Suppressor macrophage treated with lipopolysaccharide for 4 hours (primary cell): Measurements from ENCODE around the gene FGF7.
"Not testable (repeated sequence)": the region's sequence is repeated elsewhere in the genome, so short reads cannot be mapped to it uniquely, and the experiment has no call there.

ENCODE experiments used
- DNase-seq: peaks from one replicate; pipeline ENCODE4 v3.0.0-alpha.2; 2020

Gene FGF7, protein sequence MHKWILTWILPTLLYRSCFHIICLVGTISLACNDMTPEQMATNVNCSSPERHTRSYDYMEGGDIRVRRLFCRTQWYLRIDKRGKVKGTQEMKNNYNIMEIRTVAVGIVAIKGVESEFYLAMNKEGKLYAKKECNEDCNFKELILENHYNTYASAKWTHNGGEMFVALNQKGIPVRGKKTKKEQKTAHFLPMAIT

GRCh38 chr15:49423021-49423420 is at the start of gene FGF7:
Gene FGF7 (plus strand): TSS chr15:49423242. CDS start chr15:49424298, 1,056 bp downstream.
- no peak for DNase-seq

- no peak for DNase-seq
Measured at GRCh38 chr15:49379996-49380395, 43.0 kb upstream of the FGF7 start.

DNA sequence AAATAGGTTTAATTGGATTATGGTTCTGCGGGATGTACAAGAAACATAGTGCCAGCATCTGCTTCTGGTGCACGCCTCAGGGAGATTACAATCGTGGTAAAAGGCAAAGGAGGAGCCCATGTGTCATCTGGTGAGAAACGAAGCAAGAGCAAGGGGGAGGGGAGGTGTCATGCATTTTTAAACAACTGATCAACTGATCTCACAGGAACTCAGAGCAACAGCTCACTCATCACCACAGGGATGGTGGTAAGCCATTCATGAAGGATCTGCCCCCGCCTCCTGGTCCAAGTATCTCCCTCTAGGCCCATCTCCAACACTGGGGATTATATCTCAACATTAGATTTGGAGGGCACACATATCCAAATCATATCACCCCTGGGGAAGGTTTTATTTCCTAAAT is 42.1 kb upstream of the FGF7 start:
- DNase-seq: no peak

- no peak for DNase-seq
Measured at GRCh38 chr15:49382394-49382793, 40.6 kb upstream of the FGF7 start.

DNA sequence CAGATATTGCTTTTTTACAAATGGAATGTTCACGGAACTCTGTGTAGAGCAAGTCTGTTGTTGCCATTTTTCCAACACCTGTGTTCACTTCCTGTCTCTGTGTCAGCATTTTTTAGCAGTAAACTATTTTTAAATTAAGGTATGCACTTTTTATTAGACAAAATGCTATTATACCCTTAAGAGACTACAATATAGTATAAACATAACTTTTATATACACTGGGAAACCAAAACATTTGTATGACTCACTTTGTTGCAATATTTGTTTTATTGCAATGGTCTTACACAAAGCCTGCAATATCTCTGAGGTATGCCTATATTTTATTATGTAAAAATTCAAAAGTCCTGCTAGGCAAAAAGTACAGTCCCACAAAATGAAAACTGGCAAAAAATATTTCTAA is 39.8 kb upstream of the FGF7 start:
- no peak for DNase-seq

GRCh38 chr15:49387471-49387870 is 35.6 kb upstream of the FGF7 start:
- DNase-seq: peak; percentile 33

GRCh38 chr15:49402515-49403296 is 20.3 kb upstream of the FGF7 start:
- not testable (repeated sequence) for DNase-seq

- DNase-seq: no peak
Measured at GRCh38 chr15:49406352-49407118, 16.5 kb upstream of the FGF7 start.

GRCh38 chr15:49410641-49411040 is 12.4 kb upstream of the FGF7 start:
- no peak for DNase-seq

DNA sequence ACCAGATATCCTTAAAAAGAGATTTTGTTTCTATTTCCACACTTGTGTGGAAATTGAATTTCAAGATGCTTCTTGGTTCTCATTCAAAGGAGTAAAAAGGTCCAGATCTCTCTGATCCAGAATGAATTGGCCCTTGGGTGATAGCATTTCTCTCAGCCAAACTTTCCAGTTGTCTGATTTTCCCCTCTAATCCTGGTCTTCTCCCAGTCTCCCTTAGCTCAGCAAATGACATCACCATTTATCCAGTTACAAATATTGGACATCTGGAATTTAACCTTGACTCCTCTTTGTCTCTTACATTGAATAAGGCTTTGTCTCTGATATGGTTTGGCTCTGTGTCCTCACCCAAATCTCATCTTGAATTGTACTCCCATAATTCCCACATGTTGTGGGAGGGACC is 10.2 kb upstream of the FGF7 start:
- no peak for DNase-seq

- no peak for DNase-seq
Measured at GRCh38 chr15:49415149-49415548, 7.9 kb upstream of the FGF7 start.

DNA sequence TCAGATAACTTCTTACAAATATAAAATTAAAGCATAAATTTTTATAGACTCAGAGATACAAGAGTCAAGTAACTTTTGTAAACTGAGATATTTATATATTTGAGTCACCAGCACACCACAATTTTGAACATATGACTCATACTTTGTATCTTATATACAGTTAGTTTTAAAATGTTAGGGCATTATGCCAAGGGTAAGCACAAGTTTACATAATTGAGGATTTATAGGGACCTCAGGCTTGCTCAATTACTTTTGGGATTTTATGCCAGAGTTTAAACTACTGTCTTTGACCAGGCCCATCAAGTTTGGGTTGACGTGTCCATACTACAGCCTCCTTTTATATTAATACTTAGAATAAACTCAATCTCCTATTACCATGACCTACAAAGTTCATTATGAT is 7.4 kb upstream of the FGF7 start:
- DNase-seq: peak; percentile 64

DNA sequence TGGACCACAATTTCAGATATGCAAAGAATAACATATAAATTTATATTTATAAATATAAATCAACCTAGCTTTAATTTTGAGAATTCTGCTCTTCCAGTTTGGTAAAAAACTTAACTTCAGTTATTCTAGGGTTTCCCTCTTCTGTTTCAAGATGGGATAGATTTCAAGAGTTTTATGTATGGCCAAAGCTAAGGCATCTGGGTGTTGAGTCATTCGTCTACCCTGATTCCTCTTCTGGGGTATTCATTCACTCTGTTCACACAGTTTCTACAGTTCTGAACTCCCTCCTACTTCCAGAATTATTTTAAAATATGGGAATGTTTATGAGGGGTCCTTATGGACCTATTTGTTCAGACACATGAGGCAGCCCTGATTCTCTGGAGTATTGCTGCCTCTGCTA is 4.2 kb upstream of the FGF7 start:
- DNase-seq: no peak

DNA sequence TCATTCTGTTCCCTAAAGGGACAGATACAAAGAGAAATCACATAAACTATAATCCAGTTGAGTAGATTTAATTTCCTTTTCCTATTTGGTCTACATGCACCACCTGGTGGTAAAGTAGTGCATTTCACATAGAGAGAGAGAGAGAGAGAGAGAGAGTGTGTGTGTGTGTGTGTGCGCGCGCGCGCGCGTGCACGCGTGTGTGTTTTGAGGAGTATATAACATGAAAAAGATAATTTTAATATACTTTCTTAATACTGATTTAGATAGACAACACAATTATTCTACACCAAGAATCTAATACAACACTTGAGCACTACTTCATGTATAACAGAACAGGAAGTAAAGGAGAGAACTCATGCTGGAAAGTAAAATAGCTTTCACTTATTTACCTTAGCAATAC is 1.1 kb upstream of the FGF7 start:
- peak; percentile 50 for DNase-seq

DNA sequence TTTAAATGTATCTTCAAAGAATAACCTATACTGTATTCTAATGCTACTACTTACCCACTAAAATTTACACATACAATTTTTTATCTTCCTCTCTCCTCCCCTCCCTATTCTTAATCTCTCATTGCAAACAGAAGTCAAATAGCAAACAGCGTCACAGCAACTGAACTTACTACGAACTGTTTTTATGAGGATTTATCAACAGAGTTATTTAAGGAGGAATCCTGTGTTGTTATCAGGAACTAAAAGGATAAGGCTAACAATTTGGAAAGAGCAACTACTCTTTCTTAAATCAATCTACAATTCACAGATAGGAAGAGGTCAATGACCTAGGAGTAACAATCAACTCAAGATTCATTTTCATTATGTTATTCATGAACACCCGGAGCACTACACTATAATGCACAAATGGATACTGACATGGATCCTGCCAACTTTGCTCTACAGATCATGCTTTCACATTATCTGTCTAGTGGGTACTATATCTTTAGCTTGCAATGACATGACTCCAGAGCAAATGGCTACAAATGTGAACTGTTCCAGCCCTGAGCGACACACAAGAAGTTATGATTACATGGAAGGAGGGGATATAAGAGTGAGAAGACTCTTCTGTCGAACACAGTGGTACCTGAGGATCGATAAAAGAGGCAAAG is 984 bp downstream of the FGF7 start:
- no peak for DNase-seq

GRCh38 chr15:49424954-49425353 is 1.9 kb downstream of the FGF7 start:
- no peak for DNase-seq

DNA sequence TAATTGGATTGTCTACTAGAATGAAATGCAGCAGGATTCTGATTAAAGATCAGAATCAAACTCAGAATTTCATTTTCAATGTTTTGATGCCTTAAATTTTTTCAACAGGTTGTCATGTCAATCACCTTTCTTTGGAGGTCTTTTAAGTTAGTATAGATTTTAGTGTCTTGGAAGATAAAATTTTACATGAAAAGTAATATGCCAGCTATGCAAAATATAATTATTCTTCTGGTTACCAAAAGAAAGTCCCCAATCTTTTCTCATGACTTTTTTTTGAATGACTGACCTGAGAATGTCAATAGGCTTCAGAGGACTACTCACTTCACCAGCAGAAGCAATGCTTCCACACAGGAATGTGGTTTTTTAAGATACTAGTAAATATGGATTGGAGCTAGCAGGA is 4.3 kb downstream of the FGF7 start:
- no peak for DNase-seq

DNA sequence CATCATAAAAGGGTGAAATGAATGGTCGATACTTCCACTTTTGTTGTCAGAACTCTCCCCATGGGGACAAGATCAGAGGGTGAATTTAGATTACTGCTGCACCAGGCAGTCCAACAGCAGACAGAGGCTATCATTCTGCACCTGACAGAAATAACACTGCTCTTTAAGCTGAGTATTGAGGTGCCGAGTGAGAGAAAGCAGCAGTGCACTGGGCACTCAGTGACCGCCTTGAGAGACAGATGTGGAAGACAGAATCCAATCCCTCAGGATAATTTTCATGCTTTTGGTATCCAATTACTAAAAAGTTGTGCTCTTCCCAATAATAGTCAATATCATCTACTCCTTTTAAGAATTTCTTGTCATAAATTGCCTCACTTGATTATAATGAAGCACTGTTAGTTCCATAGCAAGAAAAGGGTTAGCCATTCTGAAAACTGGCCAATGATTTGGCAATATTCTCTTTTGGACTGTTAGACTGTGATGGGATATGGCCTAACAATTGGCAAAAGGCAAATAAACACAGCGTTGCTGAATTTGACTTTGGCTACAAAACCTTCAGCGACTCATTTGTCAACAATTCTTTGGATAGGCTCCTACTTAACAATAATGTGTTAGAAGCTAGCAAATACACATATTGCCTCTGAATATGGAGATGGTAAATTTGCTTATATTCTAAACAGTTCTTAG is 5.5 kb downstream of the FGF7 start:
- no peak for DNase-seq

- no peak for DNase-seq
Measured at GRCh38 chr15:49430046-49430445, 7.0 kb downstream of the FGF7 start.

- DNase-seq: no peak
Measured at GRCh38 chr15:49435174-49435573, 12.1 kb downstream of the FGF7 start.

DNA sequence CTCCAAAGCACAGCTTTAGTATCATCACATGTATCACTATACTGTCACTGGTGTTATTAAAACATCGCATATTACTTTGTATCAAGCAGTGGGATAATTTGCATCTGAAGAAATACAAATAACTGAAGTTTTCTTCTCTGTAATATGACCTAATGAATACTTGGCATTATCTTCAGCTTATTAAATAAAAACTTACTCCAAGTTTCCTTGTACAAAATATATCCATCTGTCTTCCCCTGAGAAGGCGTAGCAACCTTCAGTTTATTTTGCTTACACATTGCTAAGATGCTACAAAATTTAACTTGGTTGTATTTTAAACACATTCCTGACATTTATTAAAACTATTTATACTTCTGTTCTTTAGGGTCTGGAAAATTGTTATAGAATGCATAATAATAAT is 13.7 kb downstream of the FGF7 start:
- no peak for DNase-seq

GRCh38 chr15:49438962-49439631 is 16.1 kb downstream of the FGF7 start:
- DNase-seq: peak; percentile 43
